Small intestine (tissue), 7 donors: ENCODE data around the gene PRDM16. TPM values are rescaled to one million over a fixed set of nuclear protein-coding genes. Genes with fewer than 3 reads are reported as not detected.
A peak's percentile ranks its signal among the peaks of the same experiment; 100 is the strongest.

Experiments
- DNase-seq, 2 donors: peaks; one replicate each; pipeline versions ENCODE4 v3.0.0 to v3.0.0-alpha.2; 2013
- FAIRE-seq: peaks from 2 replicates; lab custom pipeline; 2012; peaks lifted over from hg19 to GRCh38; lab: Jason Lieb, UNC
- H3K27ac ChIP-seq, 3 donors: one replicate each; pipeline ENCODE4 v1.5.1; 2013; ENCODE audit warnings: low read length in 2 of 3, mild to moderate bottlenecking in 2 of 3, control low read depth in 1 of 3, inconsistent platforms in 1 of 3, low read depth in 1 of 3, moderate library complexity in 1 of 3
- H3K27me3 ChIP-seq, 3 donors: one replicate each; pipeline ENCODE4 v1.6.1; 2013; ENCODE audit warnings: low read length in 3 of 3, inconsistent platforms in 1 of 3; ENCODE audit not compliant: control insufficient read depth in 3 of 3, insufficient read depth in 3 of 3
- H3K36me3 ChIP-seq, 3 donors: one replicate each; pipeline ENCODE4 v1.6.1; 2013; ENCODE audit warnings: low read length in 3 of 3, inconsistent platforms in 1 of 3, low read depth in 1 of 3, mild to moderate bottlenecking in 1 of 3, moderate library complexity in 1 of 3; ENCODE audit not compliant: control insufficient read depth in 3 of 3, insufficient read depth in 2 of 3
- H3K4me1 ChIP-seq, 3 donors: one replicate each; pipeline ENCODE4 v1.6.1; 2013; ENCODE audit warnings: low read length in 2 of 3, inconsistent platforms in 1 of 3, low read depth in 1 of 3, mild to moderate bottlenecking in 1 of 3, moderate library complexity in 1 of 3; ENCODE audit not compliant: control insufficient read depth in 3 of 3, insufficient read depth in 2 of 3
- H3K4me3 ChIP-seq, 3 donors: one replicate each; pipeline ENCODE4 v1.5.1; 2013; ENCODE audit warnings: low read length in 3 of 3, control low read depth in 1 of 3, inconsistent platforms in 1 of 3, low read depth in 1 of 3, mild to moderate bottlenecking in 1 of 3, moderate library complexity in 1 of 3
- H3K9me3 ChIP-seq, 2 donors: one replicate each; pipeline ENCODE4 v1.6.1; 2013; ENCODE audit warnings: low read depth in 1 of 2, low read length in 1 of 2; ENCODE audit not compliant: control insufficient read depth in 2 of 2, insufficient read depth in 1 of 2
- WGBS, 3 donors: extraction: QIAGEN DNeasy Blood & Tissue Kit; methylation state at CpG; one replicate each; pipeline ENCODE4 v1.1.7; 2013; 5-methylcytosine and 5-hydroxymethylcytosine counted together
- polyA plus RNA-seq, 4 donors: library from polyadenylated mRNA; stranded (reverse) in 3 of 4; unstranded in 1 of 4; fragments of 200-250 nt in 3 of 4; fragments of 120-200 nt in 1 of 4; gene quantifications; one replicate each; pipeline versions ENCODE4 v1.2.1 to v1.2.3, GENCODE V29; 2013
- donor health status: healthy with polysubstance abuse.
- donor health status: control.
- donor health status: control.
- donor health status: Bipolar disorder and iron deficiency.
- donor health status: healthy.

PRDM16 gene
- polyA plus RNA-seq, 4 donors = 5.4 to 11.4 (median 8.2) TPM

- FAIRE-seq = no peak
- Histone ChIP-seq H3K4me3 (no peak overlapping the region), H3K27ac (no peak overlapping the region), H3K4me1 (peaks cover 0 to 5% (median 0%) of the 10 kb centered on the region in 3 donors), H3K36me3 (peaks cover 0 to 45% (median 0%) of the 10 kb centered on the region in 3 donors), H3K9me3 (no peaks in the 10 kb centered on the region), H3K27me3 (no peaks in the 10 kb centered on the region)
- WGBS, 3 donors = 88 to 92% (median 89%) methylated on average over 11 of the region's 11 CpGs
- no peak for DNase-seq
Measured at GRCh38 chr1:3308053-3308452, 239.1 kb downstream of the PRDM16 start.

GRCh38 chr1:3310718-3311400, 241.9 kb downstream of the PRDM16 start:
- Histone ChIP-seq H3K27ac (no peak overlapping the region), H3K9me3 (no peaks in the 10 kb centered on the region), H3K4me1 (peaks cover 0 to 18% (median 4%) of the 10 kb centered on the region in 3 donors), H3K36me3 (peaks cover 0 to 48% (median 0%) of the 10 kb centered on the region in 3 donors), H3K27me3 (no peaks in the 10 kb centered on the region), H3K4me3 (no peak overlapping the region)
- no peak for FAIRE-seq
- DNase-seq = no peak
- 83 to 88% (median 88%) methylated on average over 23 to 25 of the region's 25 CpGs for WGBS, 3 donors

GRCh38 chr1:3311711-3312110, 242.7 kb downstream of the PRDM16 start:
- H3K4me3 ChIP-seq = no peak overlapping the region
- DNase-seq = no peak
- peaks cover 0 to 46% (median 0%) of the 10 kb centered on the region in 3 donors for H3K36me3 ChIP-seq
- no peaks in the 10 kb centered on the region for H3K27me3 ChIP-seq
- peaks cover 0 to 18% (median 5%) of the 10 kb centered on the region in 3 donors for H3K4me1 ChIP-seq
- FAIRE-seq = no peak
- no peaks in the 10 kb centered on the region for H3K9me3 ChIP-seq
- H3K27ac ChIP-seq = no peak overlapping the region
- 81 to 97% (median 93%) methylated on average over 8 of the region's 8 CpGs for WGBS, 3 donors

GRCh38 chr1:3312310-3312897, 243.4 kb downstream of the PRDM16 start:
- FAIRE-seq (no peak), DNase-seq (no peak)
- H3K9me3 ChIP-seq = no peaks in the 10 kb centered on the region
- WGBS, 3 donors = 82 to 87% (median 83%) methylated on average over 22 to 24 of the region's 24 CpGs
- peaks cover 0 to 53% (median 0%) of the 10 kb centered on the region in 3 donors for H3K36me3 ChIP-seq
- no peaks in the 10 kb centered on the region for H3K27me3 ChIP-seq
- no peak overlapping the region for H3K4me3 ChIP-seq
- peaks cover 0 to 18% (median 5%) of the 10 kb centered on the region in 3 donors for H3K4me1 ChIP-seq
- peak overlapping the region in 1 of 3 donors; percentile 79 for H3K27ac ChIP-seq

GRCh38 chr1:3312898-3313575, 244.0 kb downstream of the PRDM16 start:
- 36 to 78% (median 54%) methylated on average over 38 of the region's 38 CpGs for WGBS, 3 donors
- no peaks in the 10 kb centered on the region for H3K27me3 ChIP-seq
- peaks cover 0 to 18% (median 5%) of the 10 kb centered on the region in 3 donors for H3K4me1 ChIP-seq
- H3K9me3 ChIP-seq = no peaks in the 10 kb centered on the region
- peak overlapping the region in 2 of 3 donors; percentile 56 to 79 for H3K27ac ChIP-seq
- H3K36me3 ChIP-seq = peaks cover 0 to 53% (median 0%) of the 10 kb centered on the region in 3 donors
- H3K4me3 ChIP-seq = no peak overlapping the region
- no peak for FAIRE-seq
- DNase-seq = peak; percentile 36 to 85

GRCh38 chr1:3313576-3313950, 244.6 kb downstream of the PRDM16 start:
- peaks cover 0 to 20% (median 5%) of the 10 kb centered on the region in 3 donors for H3K4me1 ChIP-seq
- WGBS, 3 donors = 48 to 77% (median 68%) methylated on average over 21 to 22 of the region's 22 CpGs
- H3K4me3 ChIP-seq = no peak overlapping the region
- no peaks in the 10 kb centered on the region for H3K9me3 ChIP-seq
- peak overlapping the region in 2 of 3 donors; percentile 56 to 79 for H3K27ac ChIP-seq
- H3K27me3 ChIP-seq = no peaks in the 10 kb centered on the region
- H3K36me3 ChIP-seq = peaks cover 0 to 52% (median 0%) of the 10 kb centered on the region in 3 donors
- FAIRE-seq = no peak
- peak in 1 of 2 donors; percentile 38 for DNase-seq

GRCh38 chr1:3314491-3315381, 245.7 kb downstream of the PRDM16 start:
- Histone ChIP-seq H3K4me1 (peaks cover 4 to 32% (median 7%) of the 10 kb centered on the region in 3 donors), H3K27me3 (no peaks in the 10 kb centered on the region), H3K4me3 (no peak overlapping the region), H3K27ac (peak overlapping the region in 1 of 3 donors; percentile 3), H3K36me3 (peaks cover 0 to 57% (median 0%) of the 10 kb centered on the region in 3 donors), H3K9me3 (no peaks in the 10 kb centered on the region)
- FAIRE-seq (no peak), DNase-seq (peak in 1 of 2 donors; percentile 16)
- WGBS, 3 donors = 47 to 74% (median 69%) methylated on average over 22 of the region's 22 CpGs
